ENCODE measurements around the gene RHNO1.

GRCh38 chr12:2892246-2892645 lies 15.2 kb downstream of the RHNO1 start:
- TF ChIP-seq CTCF (IDR thresholded peaks at IDR 0.05) (no peak), POLR2A (IDR thresholded peaks at IDR 0.05) (no peak), POLR2AphosphoS5 (IDR thresholded peaks at IDR 0.05) (no peak)

All from suprapubic skin (tissue), 4 donors.